Memory B cell (primary cell): ENCODE data around the gene METTL25B.

Source experiments
- ATAC-seq: fragments of 150-1000 bp; cut with Tn5 transposase; 2 replicates; pipeline ENCODE4 v1.10.0; 2021; ENCODE audit warnings: low read depth, mild to moderate bottlenecking, moderate library complexity
- DNase-seq, 2 donors: peaks; one replicate each; pipeline ENCODE4 v3.0.0; 2022; ENCODE audit warnings: low spot score in 2 of 2
- H3K27ac Mint-ChIP-seq: one replicate; pipeline ENCODE4 v1.8.0; 2022; ENCODE audit warnings: mild to moderate bottlenecking, moderate library complexity, mixed read lengths
- H3K27me3 Mint-ChIP-seq: one replicate; pipeline ENCODE4 v1.8.0; 2022; ENCODE audit warnings: mixed read lengths
- H3K36me3 Mint-ChIP-seq: one replicate; pipeline ENCODE4 v1.8.0; 2022; ENCODE audit warnings: mild to moderate bottlenecking, mixed read lengths
- H3K4me1 Mint-ChIP-seq: one replicate; pipeline ENCODE4 v1.8.0; 2022; ENCODE audit warnings: mixed read lengths
- H3K4me3 Mint-ChIP-seq: one replicate; pipeline ENCODE4 v1.8.0; 2022; ENCODE audit warnings: mild to moderate bottlenecking, moderate library complexity, mixed read lengths
- H3K9me3 Mint-ChIP-seq: one replicate; pipeline ENCODE4 v1.8.0; 2022; ENCODE audit warnings: mixed read lengths

Gene METTL25B

GRCh38 chr1:156743367-156744302, 15.4 kb downstream of the METTL25B start:
- Mint-ChIP-seq H3K36me3 (peaks cover 23% of the 10 kb centered on the region), H3K27ac (peak overlapping the region; percentile 32), H3K9me3 (no peaks in the 10 kb centered on the region), H3K27me3 (no peaks in the 10 kb centered on the region), H3K4me3 (no peak overlapping the region), H3K4me1 (peaks cover 38% of the 10 kb centered on the region)
- ATAC-seq (no peak), DNase-seq (no peak)

- no peak overlapping the region for H3K4me3 Mint-ChIP-seq
- no peaks in the 10 kb centered on the region for H3K27me3 Mint-ChIP-seq
- DNase-seq (no peak), ATAC-seq (no peak)
- peak overlapping the region; percentile 32 for H3K27ac Mint-ChIP-seq
- H3K9me3 Mint-ChIP-seq: no peaks in the 10 kb centered on the region
- peaks cover 42% of the 10 kb centered on the region for H3K4me1 Mint-ChIP-seq
- peaks cover 23% of the 10 kb centered on the region for H3K36me3 Mint-ChIP-seq
Measured at GRCh38 chr1:156744344-156744743, 16.1 kb downstream of the METTL25B start.

GRCh38 chr1:156744786-156745419, 16.6 kb downstream of the METTL25B start:
- ATAC-seq: no peak
- Mint-ChIP-seq H3K4me1 (peaks cover 48% of the 10 kb centered on the region), H3K9me3 (no peaks in the 10 kb centered on the region), H3K27ac (peak overlapping the region; percentile 26), H3K4me3 (no peak overlapping the region), H3K36me3 (peaks cover 23% of the 10 kb centered on the region), H3K27me3 (no peaks in the 10 kb centered on the region)
- DNase-seq: no peak

GRCh38 chr1:156745881-156746280, 17.6 kb downstream of the METTL25B start:
- Mint-ChIP-seq H3K4me3 (no peak overlapping the region), H3K27ac (peak overlapping the region; percentile 89), H3K4me1 (peaks cover 49% of the 10 kb centered on the region), H3K9me3 (no peaks in the 10 kb centered on the region), H3K36me3 (peaks cover 23% of the 10 kb centered on the region), H3K27me3 (no peaks in the 10 kb centered on the region)
- ATAC-seq: no peak
- DNase-seq: no peak

GRCh38 chr1:156746406-156746727, 18.1 kb downstream of the METTL25B start:
- ATAC-seq: no peak
- H3K36me3 Mint-ChIP-seq: peaks cover 22% of the 10 kb centered on the region
- H3K4me1 Mint-ChIP-seq: peaks cover 49% of the 10 kb centered on the region
- H3K9me3 Mint-ChIP-seq: no peaks in the 10 kb centered on the region
- DNase-seq: no peak
- H3K27ac Mint-ChIP-seq: peak overlapping the region; percentile 89
- H3K4me3 Mint-ChIP-seq: peak overlapping the region; percentile 86
- no peaks in the 10 kb centered on the region for H3K27me3 Mint-ChIP-seq

GRCh38 chr1:156746728-156747631, 18.7 kb downstream of the METTL25B start:
- H3K4me3 Mint-ChIP-seq: peak overlapping the region; percentile 86
- H3K36me3 Mint-ChIP-seq: peaks cover 22% of the 10 kb centered on the region
- H3K27me3 Mint-ChIP-seq: no peaks in the 10 kb centered on the region
- no peaks in the 10 kb centered on the region for H3K9me3 Mint-ChIP-seq
- peak overlapping the region; percentile 89 for H3K27ac Mint-ChIP-seq
- peaks cover 44% of the 10 kb centered on the region for H3K4me1 Mint-ChIP-seq
- peak; percentile 12 for ATAC-seq
- peak in 1 of 2 donors; percentile 42 for DNase-seq

GRCh38 chr1:156747742-156748669, 19.7 kb downstream of the METTL25B start:
- peaks cover 21% of the 10 kb centered on the region for H3K36me3 Mint-ChIP-seq

GRCh38 chr1:156748670-156749418, 20.6 kb downstream of the METTL25B start:
- no peaks in the 10 kb centered on the region for H3K9me3 Mint-ChIP-seq
- H3K4me3 Mint-ChIP-seq: peak overlapping the region; percentile 87
- peaks cover 49% of the 10 kb centered on the region for H3K4me1 Mint-ChIP-seq
- ATAC-seq (no peak), DNase-seq (no peak)
- H3K36me3 Mint-ChIP-seq: peaks cover 15% of the 10 kb centered on the region
- H3K27me3 Mint-ChIP-seq: no peaks in the 10 kb centered on the region
- H3K27ac Mint-ChIP-seq: peak overlapping the region; percentile 89

More at GRCh38 chr1:156747742-156748669, 19.7 kb downstream of the METTL25B start:
- Mint-ChIP-seq H3K4me1 (peaks cover 47% of the 10 kb centered on the region), H3K4me3 (peak overlapping the region; percentile 87), H3K9me3 (no peaks in the 10 kb centered on the region), H3K27me3 (no peaks in the 10 kb centered on the region), H3K27ac (peak overlapping the region; percentile 89)
- ATAC-seq: no peak
- no peak for DNase-seq

- Mint-ChIP-seq H3K27ac (peak overlapping the region; percentile 89), H3K9me3 (no peaks in the 10 kb centered on the region), H3K27me3 (no peaks in the 10 kb centered on the region), H3K4me1 (peaks cover 49% of the 10 kb centered on the region), H3K4me3 (peak overlapping the region; percentile 87), H3K36me3 (peaks cover 10% of the 10 kb centered on the region)
- ATAC-seq: no peak
- no peak for DNase-seq
Measured at GRCh38 chr1:156749419-156750118, 21.3 kb downstream of the METTL25B start.

- Mint-ChIP-seq H3K4me1 (peaks cover 53% of the 10 kb centered on the region), H3K27ac (peak overlapping the region; percentile 89), H3K4me3 (peak overlapping the region; percentile 87), H3K9me3 (no peaks in the 10 kb centered on the region), H3K27me3 (no peaks in the 10 kb centered on the region), H3K36me3 (peaks cover 6% of the 10 kb centered on the region)
- DNase-seq (no peak), ATAC-seq (peak; percentile 14)
Measured at GRCh38 chr1:156750191-156750672, 22.0 kb downstream of the METTL25B start.

- H3K4me3 Mint-ChIP-seq: peak overlapping the region; percentile 87
- H3K4me1 Mint-ChIP-seq: peaks cover 54% of the 10 kb centered on the region
- peak; percentile 29 to 54 for DNase-seq
- no peaks in the 10 kb centered on the region for H3K27me3 Mint-ChIP-seq
- H3K9me3 Mint-ChIP-seq: no peaks in the 10 kb centered on the region
- peak overlapping the region; percentile 89 for H3K27ac Mint-ChIP-seq
- peaks cover 2% of the 10 kb centered on the region for H3K36me3 Mint-ChIP-seq
- ATAC-seq: peak; percentile 37
Measured at GRCh38 chr1:156750711-156751450, 22.6 kb downstream of the METTL25B start.
